Left lung (tissue), 10 donors: ENCODE data around the gene FCN3. TPM values are rescaled to one million over a fixed set of nuclear protein-coding genes. Genes with fewer than 3 reads are reported as not detected.
A peak's percentile ranks its signal among the peaks of the same experiment; 100 is the strongest.

Source experiments
- ATAC-seq: fragments of 200-7000 bp; cut with Tn5 transposase; one replicate; pipeline ENCODE4 v1.9.1; 2020; ENCODE audit warnings: moderate library complexity
- DNase-seq, 4 donors: peaks; one replicate each; pipeline ENCODE4 v3.0.0-alpha.2; 2013 to 2020
- H3K27ac ChIP-seq, 2 donors: fragments of 200-600 bp; sonication (generic) in 1 of 2; one replicate each; pipeline versions ENCODE4 v1.5.0 to v1.8.0; 2020 to 2021
- H3K27me3 ChIP-seq, 2 donors: fragments of 200-600 bp; sonication (generic) in 1 of 2; one replicate each; pipeline versions ENCODE4 v1.5.0 to v1.8.0; 2020 to 2021
- H3K36me3 ChIP-seq, 2 donors: fragments of 200-600 bp; sonication (generic) in 1 of 2; one replicate each; pipeline versions ENCODE4 v1.5.0 to v1.8.0; 2020 to 2021
- H3K4me1 ChIP-seq, 2 donors: fragments of 200-600 bp; one replicate each; pipeline ENCODE4 v1.8.0; 2021
- H3K4me3 ChIP-seq, 2 donors: fragments of 200-600 bp; sonication (generic) in 1 of 2; one replicate each; pipeline versions ENCODE4 v1.5.0 to v1.8.0; 2020 to 2021; ENCODE audit warnings: mild to moderate bottlenecking in 1 of 2
- H3K9me3 ChIP-seq, 2 donors: fragments of 200-600 bp; sonication (generic) in 1 of 2; one replicate each; pipeline versions ENCODE4 v1.5.0 to v1.8.0; 2020 to 2021
- CTCF ChIP-seq, 2 donors: fragments of 200-600 bp; sonication (generic) in 1 of 2; IDR thresholded peaks; one replicate each; pipeline versions ENCODE4 v1.5.0 to v1.8.0; 2021; ENCODE audit warnings: antibody characterized with exemption in 2 of 2
- intact Hi-C, 2 donors: fragments of 100-400 bp; cut with DNase I; formaldehyde crosslinking; loops; one replicate each; pipeline versions ENCODE4 v1.11.2 to v1.14.2; 2022
- polyA plus RNA-seq, 6 donors: library from polyadenylated mRNA; unstranded; fragments of 120-200 nt; gene quantifications; one replicate each; pipeline ENCODE4 v1.2.1, GENCODE V29; 2013; ENCODE audit not compliant: insufficient read length in 6 of 6
- total RNA-seq, 2 donors: library from RNA; stranded (reverse); fragmentation: NEBNext Ultra II Directional; extraction: Animal tissue kit (Norgen Biotek cat#: 25700); gene quantifications; one replicate each; pipeline ENCODE4 v1.2.1, GENCODE V29; 2021
- donor health status: DM: no; HTN: yes; CAD: no.
- donor health status: DM: no; HTN: no; CAD: no.

The FCN3 gene
- total and polyA plus RNA-seq, 8 donors: 13.4 to 487 (median 17.9) TPM

DNA sequence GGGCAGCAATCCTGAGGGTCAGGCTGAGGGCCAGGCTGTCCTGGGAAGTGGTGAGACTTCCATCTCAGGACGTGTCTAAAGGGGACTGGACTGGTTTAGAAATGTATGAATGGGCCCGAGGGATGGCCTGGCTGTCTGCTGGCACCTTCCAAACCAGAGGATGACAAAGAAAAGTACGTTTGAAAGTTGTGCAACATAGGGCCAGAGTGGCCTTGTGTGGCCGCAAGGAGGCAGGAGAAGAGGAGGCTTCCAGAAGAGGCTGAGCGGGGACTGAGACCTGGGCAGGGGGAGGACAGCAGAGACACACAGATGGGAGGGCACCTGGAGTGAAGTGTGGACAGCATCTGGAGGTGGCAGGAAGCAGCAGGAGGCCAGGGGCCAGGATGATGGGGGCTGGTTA lies 35.4 kb downstream of the FCN3 start:
- intact Hi-C loops: no loop called here
- peaks cover 0 to 32% of the 10 kb centered on the region in 2 donors for H3K36me3 ChIP-seq
- peak in 1 of 4 donors; percentile 33 for DNase-seq
- peaks cover 10 to 38% of the 10 kb centered on the region in 2 donors for H3K4me1 ChIP-seq
- no peak overlapping the region for H3K27ac ChIP-seq
- no peak overlapping the region for H3K4me3 ChIP-seq
- no peak for TF ChIP-seq CTCF (IDR thresholded peaks at IDR 0.05)
- no peaks in the 10 kb centered on the region for H3K9me3 ChIP-seq
- no peaks in the 10 kb centered on the region for H3K27me3 ChIP-seq
- ATAC-seq: no peak

DNA sequence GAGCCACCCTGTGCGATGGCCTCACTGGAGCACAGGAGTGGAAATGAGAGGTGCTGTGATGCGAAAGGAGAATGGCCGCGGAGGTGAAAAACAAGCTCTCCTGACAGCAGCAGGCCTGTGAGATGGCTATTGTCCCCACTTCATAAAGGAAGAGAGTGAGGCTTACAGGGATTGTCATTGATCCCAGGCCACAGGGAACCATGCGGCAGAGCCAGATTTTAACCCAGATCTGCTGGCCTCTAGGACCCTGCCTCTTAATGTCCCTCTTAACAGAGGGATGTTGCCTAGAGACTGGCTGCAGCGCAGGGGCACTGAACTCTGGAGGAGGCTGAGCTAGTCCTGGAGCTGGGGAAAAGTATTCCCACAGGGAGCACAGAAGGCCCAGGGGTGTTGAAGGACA lies 35.9 kb downstream of the FCN3 start:
- Histone ChIP-seq H3K27me3 (no peaks in the 10 kb centered on the region), H3K4me3 (no peak overlapping the region), H3K36me3 (peaks cover 0 to 37% of the 10 kb centered on the region in 2 donors), H3K27ac (no peak overlapping the region), H3K9me3 (no peaks in the 10 kb centered on the region), H3K4me1 (peaks cover 7 to 33% of the 10 kb centered on the region in 2 donors)
- no peak for TF ChIP-seq CTCF (IDR thresholded peaks at IDR 0.05)
- DNase-seq: peak in 1 of 4 donors; percentile 20
- ATAC-seq: no peak
- intact Hi-C loops: no loop called here

DNA sequence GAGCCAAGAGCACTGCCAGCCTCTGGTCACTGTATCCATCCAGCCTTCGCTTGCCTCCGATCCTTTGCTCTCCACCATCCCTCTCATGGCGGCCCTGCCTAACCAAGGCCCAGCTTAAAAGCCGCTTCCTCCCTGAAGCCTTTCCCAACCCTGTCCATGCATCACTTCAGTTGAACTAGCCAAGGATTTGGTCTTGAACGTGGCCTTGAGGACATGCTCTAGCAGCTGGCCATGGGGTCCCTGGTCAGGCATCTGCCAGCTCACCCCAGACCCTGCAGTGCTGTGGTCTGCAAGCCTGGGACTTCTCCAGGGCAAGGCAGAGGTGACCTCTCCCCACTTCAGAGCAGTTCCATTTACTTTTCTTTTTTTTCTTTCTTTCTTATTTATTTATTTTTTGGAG lies 37.9 kb downstream of the FCN3 start:
- H3K36me3 ChIP-seq: peaks cover 0 to 57% of the 10 kb centered on the region in 2 donors
- no peaks in the 10 kb centered on the region for H3K27me3 ChIP-seq
- TF ChIP-seq CTCF (IDR thresholded peaks at IDR 0.05): no peak
- H3K4me1 ChIP-seq: peaks cover 0 to 20% of the 10 kb centered on the region in 2 donors
- H3K27ac ChIP-seq: no peak overlapping the region
- intact Hi-C loops: no loop called here
- ATAC-seq (no peak), DNase-seq (peak in 1 of 4 donors; percentile 58)
- no peak overlapping the region for H3K4me3 ChIP-seq
- H3K9me3 ChIP-seq: no peaks in the 10 kb centered on the region

- peaks cover 0 to 10% of the 10 kb centered on the region in 2 donors for H3K4me1 ChIP-seq
- no peak overlapping the region for H3K27ac ChIP-seq
- no peaks in the 10 kb centered on the region for H3K27me3 ChIP-seq
- no peak overlapping the region for H3K4me3 ChIP-seq
- H3K9me3 ChIP-seq: no peaks in the 10 kb centered on the region
- ATAC-seq (no peak), DNase-seq (peak in 1 of 4 donors; percentile 51)
- no peak for TF ChIP-seq CTCF (IDR thresholded peaks at IDR 0.05)
- intact Hi-C loops: no loop called here
- peaks cover 0 to 67% of the 10 kb centered on the region in 2 donors for H3K36me3 ChIP-seq
Observed at GRCh38 chr1:27335506-27336422, 38.9 kb downstream of the FCN3 start.

DNA sequence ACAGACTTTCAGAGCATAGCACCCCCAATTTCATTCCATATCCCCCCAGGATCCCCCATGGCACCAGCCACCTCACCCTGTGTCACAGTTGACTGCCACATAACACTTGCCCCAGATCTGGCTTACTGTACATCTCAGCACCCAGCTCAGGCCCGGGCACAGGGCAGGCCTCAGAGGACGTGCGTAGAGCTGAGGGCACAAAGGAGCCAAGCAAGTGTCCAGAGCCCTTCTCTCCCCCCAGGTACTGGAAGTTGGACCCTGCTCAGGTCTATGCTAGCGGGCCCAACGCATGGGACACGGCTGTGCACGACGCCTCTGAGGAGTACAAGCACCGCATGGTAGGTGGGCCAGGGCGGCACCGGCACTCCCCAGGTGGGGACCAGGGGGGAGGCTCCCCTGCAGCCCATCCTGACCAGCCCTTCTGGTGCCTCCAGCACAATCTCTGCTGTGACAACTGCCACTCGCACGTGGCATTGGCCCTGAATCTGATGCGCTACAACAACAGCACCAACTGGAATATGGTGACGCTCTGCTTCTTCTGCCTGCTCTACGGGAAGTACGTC lies 40.8 kb downstream of the FCN3 start:
- Histone ChIP-seq H3K27ac (no peak overlapping the region), H3K4me1 (peaks cover 0 to 16% of the 10 kb centered on the region in 2 donors), H3K27me3 (no peaks in the 10 kb centered on the region), H3K36me3 (peaks cover 0 to 85% of the 10 kb centered on the region in 2 donors), H3K4me3 (no peak overlapping the region), H3K9me3 (no peaks in the 10 kb centered on the region)
- TF ChIP-seq CTCF (IDR thresholded peaks at IDR 0.05): no peak
- intact Hi-C loops: no loop called here
- no peak for ATAC-seq
- DNase-seq: peak in 1 of 4 donors; percentile 61
